Stimulated activated CD4-positive, alpha-beta T cell treated with anti-CD3 and anti-CD28 coated beads, TNF-alpha, amount 100 ng/mL, for 48 hours (primary cell): Measurements from ENCODE around the gene GABARAPL1.
"Not testable (repeated sequence)": the region's sequence is repeated elsewhere in the genome, so short reads cannot be mapped to it uniquely, and the experiment has no call there.

Experiments
- DNase-seq, 3 donors: peaks; one replicate each; pipeline ENCODE4 v3.0.0-alpha.2; 2020; ENCODE audit warnings: low read depth in 3 of 3

Gene GABARAPL1

DNA sequence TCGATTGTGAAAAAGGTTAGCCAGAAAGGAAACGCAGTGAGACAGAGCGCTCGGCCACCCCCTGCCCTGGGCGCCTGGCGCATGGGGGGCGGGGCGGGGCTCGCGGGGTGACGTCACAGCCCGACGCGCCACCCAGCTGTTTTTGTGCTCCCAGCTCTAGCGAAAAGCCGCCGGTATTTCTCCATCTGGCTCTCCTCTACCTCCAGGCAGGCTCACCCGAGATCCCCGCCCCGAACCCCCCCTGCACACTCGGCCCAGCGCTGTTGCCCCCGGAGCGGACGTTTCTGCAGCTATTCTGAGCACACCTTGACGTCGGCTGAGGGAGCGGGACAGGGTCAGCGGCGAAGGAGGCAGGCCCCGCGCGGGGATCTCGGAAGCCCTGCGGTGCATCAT lies at the start of gene GABARAPL1:
TSS of gene GABARAPL1 (plus strand) at position 139 of the 393 bp plus-strand sequence. CDS start at position 392, 253 bp downstream.
- peak; percentile 41 to 72 (median 44) for DNase-seq

DNA sequence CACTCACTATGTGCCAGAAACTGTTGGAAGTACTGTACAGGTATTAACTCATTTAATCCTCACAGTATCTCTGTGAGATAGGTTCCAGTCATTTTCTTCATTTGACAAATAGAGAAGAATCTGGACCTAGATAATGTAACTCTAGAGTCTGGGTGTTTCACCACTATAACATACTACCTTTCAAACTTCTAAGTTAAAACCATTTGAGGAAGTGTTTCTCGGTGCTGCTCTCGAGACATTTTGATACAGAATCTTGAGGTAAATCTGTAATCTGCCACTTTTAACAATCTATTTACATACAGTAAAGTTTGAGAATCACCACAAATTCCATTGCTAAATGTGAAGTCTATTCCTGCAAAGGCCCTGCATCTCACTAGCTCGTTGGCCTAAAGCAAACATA lies 49.6 kb upstream of the GABARAPL1 start:
- DNase-seq: no peak

DNA sequence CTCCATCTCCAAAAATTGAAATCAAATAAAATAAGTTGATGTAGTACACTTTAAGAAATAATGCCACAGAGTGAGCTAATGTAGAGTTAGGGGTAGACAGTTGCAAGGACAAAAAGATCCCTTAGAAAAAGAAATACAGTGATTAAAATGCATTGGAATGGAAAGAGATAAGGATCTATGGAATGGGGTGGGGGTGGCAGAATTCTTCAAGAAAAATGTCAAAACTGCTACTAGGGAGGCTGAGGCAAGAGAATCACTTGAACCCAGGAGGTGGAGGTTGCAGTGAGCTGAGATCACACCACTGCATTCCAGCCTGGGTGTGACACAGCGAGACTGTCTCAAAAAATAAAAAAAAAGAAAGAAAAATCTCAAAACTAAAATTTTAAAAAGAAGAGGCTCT lies 47.3 kb upstream of the GABARAPL1 start:
- DNase-seq: no peak

DNA sequence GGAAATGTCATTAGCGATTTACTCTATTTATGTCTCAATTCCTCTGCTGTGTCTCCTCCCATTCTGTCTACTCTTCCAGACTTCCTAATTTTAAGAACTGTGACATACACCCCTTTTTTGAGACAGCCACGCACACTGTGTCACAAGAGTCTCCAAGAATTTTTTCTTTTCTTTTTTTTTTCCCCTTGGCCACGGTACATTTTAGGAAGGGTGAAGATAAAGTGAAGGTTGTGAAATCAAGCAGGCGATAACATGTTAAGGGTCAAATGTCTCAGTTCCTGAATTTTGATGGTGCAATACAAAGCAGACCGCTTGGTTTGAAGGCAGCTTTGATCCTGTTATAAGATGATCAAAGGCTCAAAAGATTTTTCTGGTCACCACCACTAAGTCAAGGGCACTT lies 45.1 kb upstream of the GABARAPL1 start:
- DNase-seq: no peak

DNA sequence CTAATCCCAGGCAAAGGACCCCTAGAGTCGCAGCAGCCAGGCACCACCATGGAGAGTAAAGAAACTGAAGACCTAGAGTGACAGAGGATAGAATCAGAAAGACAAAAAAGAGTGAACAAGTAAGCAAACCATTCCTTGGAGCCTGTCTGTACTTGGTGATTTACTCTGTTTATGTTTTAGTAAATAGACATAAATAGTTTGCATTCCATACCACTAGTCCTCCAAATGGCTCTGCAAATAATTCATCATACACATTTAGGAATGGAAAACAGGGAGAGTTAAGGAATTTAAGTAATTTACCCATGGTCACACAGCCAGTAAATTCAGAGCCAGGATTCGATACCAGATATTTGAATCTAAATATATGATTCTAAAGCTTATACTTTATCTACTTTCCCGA lies 43.6 kb upstream of the GABARAPL1 start:
- no peak for DNase-seq

DNA sequence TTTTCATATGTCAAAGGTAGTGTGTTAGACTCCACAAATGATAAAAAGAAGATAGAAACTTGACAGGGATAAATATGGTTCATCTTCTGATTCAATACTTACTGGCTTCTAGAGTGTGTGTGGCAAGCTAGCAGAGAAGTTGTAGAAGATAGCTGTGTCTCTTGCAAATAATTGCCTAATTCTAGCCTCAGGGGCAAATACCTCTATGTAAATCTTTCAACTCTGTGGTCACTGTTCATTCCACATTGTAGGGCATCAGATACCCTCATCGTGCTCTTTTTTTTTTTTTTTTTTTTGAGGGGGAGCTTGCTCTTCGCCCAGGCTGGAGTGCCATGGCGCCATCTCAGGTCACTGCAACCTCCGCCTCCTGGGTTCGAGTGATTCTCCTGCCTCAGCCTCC lies 42.5 kb upstream of the GABARAPL1 start:
- DNase-seq: no peak

DNA sequence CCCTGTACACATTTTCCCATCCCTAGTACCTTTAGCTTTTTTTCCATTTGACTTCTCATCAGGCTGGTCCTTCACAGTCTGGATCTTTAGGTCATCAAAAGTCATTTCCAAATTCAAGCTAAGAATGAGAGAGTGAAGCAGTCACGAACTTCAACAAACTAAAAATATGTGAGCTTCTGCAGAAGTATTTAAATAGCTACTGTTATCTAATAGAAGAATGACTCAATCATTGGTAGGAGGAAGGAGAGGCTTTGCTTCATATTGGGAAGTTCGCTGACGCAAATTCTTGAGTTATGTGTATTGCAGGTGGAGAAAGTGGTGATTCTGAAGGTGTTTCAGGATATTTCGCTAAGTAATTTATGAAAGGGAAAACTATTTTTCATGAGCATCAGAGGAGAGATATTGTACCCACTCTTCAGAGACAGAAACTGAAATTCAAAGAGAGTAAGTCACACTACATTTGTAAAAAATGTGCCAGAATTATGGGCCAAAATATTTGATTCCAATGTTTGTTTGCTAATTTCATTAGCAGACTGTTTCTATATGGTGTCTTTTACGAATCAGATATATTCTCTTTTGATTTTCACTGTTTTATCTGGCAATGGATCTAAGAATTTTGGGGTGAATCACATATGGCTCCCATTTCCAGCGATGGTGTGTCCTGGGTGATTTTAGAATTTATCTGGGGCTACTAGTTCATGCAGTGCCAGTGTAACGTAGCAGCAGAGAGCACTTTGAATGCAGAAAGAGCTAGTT lies 40.5 kb upstream of the GABARAPL1 start, which contains the start of gene OLR1:
TSS of gene OLR1 (minus strand) at position 160 of the 756 bp plus-strand sequence. CDS start at position 105, 55 bp downstream.
- no peak for DNase-seq

DNA sequence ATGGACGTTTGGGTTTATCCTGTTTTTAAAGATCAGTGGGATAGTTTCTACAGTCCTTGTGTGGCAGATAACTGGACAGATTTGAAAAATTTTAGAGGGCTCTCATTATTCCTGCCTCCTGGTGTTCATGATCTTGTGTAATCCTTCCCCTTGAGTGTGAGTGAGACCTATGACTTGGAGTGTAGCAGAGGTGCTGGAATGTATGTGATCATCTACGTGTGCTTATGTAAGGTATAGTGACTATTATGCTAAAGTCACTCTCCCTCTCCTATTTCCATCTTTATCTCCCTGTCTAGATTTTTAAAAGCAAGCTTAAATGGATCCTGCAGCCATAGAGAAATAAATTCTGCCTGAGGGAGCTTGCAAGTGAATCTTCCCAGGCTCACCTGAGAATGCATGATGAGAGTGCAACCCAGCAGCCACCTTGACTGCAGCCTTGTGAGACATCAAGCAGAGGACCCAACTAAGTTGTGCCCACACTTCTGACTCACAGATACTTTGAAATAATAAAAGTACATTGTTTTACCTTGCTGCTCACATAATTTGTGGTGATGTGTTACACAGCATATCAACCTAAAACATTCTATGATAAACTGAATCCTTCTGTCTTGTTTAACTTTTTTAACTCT lies 37.6 kb upstream of the GABARAPL1 start:
- no peak for DNase-seq

DNA sequence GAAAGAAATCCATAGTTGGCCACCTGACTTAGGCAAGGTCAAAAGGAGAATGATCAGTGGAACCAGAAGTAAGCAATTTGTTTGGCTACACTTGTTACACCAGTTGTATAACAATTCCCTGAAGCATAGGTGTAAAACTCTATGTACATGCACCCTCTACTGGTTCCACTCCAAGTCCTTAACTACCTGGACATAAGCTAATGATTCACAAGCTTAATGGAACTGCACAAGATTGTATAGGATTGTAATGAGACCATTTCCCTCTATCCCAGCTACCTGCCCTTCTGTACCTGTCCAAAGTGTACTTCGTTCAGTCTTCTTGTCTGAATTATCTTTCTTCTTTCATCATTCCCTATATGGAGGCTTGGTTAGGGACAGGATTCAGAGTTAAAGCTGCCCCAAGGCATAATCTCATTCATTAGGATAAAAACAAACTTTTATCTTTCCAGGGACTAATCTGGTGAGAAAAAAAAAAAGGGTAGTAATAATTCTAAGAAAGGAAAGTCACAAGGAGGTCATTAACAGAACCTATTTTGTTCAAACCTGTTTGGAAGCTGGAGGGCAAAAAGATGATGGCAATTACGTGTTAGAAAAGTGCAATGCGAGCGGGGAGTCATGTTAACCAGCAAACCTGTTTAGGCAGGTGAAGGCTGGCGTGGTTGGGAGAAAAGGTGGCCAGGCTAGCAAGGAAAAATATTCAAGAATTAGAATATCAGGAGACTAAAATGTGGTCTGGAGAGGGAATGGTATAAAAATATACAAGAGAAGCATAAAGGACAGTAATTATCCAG lies 36.6 kb upstream of the GABARAPL1 start:
- DNase-seq: no peak

DNA sequence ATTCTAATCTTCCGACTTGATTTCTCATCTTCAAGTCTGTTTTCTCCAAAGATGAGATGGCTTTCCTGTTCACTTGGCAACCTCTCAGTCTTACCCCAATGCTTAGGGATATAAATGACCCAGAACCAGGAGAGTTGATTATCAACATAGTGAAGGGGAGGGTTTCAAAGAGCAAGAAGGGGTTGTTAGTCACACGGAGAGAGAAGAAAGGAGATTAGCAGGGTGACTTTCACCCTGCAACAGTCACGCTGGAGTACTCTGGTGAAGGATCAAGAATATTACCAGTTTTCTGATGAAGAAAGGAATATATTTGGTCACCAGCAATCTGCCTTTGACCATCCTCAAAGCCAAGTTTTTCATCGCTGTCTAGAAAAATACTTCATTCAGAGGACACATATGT lies 33.9 kb upstream of the GABARAPL1 start, which contains the start of gene TMEM52B:
TSS of gene TMEM52B (plus strand) at position 212 of the 400 bp plus-strand sequence. CDS start 543 bp downstream, outside the sequence.
- DNase-seq: no peak

DNA sequence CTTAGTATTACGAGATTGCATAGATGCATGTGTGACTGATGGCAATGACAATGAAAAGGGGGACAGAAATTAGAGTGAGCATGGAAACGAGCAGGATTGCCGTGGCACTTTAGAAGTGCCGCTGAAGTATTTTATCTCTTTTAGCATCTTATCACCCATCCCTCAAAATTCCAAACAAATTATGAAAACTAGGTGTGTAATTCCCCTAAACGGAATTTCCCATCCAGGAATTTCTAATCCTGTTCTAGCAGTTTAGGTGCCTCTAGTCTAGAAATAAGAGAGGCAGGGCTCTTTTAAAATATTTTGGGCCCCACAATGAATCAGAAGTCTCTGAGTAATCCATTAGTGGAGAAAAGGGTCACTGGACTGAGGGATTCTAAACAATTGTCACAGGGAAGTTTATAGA lies 32.9 kb upstream of the GABARAPL1 start:
- no peak for DNase-seq

DNA sequence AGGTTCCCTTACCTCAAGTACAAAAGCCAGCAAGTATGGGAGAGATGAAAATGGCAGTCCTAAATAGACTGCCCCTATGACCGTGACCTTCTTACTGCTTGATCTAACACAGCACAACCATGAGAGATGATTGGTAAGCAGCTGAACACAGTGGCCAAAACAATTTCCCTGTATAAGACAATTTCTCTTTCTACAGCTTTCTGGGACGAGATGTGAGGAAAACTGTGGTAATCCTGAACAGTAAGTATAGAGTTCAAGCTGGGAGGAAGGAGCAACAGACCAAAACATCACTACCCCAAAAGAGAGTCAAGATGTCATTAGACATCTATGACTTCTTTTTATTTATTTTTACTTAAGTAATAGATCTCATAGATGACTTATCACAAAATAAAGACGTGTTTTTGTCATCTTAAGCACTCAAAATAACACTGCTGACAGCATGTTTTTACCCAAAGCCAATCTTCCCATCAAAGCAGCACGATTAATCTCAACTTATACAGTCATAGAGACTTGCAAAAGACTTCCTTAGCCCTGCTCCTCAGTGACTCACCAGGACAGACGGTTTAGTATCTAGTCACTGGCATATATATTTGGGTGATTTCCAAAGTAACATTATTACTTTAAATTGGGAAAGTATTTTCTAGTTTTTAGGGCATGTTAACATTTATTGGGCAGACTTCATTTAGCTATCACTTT lies 30.2 kb upstream of the GABARAPL1 start:
- no peak for DNase-seq

DNA sequence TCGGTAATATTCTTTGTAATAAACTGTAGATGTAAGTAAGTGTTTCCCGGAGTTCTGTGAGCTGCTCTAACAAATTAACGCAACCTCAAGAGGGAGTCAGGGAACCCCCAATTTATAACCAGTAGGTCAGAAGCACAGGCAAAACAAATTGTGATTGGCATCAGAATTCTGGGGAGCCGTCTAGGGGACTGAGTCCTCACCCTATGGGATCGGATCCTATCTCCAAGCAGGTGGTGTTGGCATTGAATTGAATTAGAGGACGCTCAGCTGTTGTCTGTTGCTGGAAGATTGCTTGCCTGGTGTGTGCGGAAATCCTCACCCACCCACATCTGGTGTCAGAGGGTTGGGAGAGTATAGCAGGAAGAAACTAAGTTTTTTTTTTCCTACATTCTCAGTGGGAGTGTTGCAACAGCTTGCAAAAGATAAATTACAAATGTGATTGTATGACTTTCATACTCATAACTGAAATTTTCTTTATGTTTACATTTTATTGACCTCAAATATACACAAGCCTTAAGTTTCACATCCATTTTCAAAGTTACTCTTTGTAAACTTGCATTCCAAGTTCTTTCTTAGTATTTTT lies 28.3 kb upstream of the GABARAPL1 start:
- DNase-seq: no peak

DNA sequence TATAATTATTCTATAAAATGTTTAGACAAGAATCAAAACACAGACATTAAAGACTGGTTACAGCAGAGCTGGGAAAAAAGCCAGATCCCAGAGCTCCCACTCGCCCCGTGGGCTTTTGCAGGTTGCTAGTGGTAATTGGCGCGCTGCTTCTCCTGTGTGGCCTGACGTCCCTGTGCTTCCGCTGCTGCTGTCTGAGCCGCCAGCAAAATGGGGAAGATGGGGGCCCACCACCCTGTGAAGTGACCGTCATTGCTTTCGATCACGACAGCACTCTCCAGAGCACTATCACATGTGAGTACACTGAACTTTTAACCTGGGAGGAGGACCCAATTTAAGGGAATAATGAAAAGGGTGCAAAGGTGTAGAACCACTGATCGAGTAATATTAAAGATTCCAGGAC lies 26.4 kb upstream of the GABARAPL1 start:
- no peak for DNase-seq

DNA sequence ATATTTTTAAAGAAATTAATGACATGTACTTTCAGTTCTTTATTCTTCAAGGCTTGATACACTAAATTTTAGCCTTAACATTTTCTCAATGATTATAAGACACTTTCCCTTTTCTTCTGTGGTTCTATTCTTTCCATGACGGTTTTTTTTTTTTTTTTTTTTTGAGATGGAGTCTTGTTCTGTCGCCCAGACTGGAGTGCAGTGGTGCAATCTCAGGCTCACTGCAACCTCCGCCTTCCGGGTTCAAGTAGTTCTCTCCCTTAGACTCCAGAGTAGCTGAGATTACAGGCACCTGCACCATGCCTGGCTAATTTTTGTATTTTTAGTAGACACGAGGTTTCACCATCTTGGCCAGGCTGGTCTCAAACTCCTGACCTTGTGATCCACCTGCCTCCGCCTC lies 25.7 kb upstream of the GABARAPL1 start:
- DNase-seq: not testable (repeated sequence)

DNA sequence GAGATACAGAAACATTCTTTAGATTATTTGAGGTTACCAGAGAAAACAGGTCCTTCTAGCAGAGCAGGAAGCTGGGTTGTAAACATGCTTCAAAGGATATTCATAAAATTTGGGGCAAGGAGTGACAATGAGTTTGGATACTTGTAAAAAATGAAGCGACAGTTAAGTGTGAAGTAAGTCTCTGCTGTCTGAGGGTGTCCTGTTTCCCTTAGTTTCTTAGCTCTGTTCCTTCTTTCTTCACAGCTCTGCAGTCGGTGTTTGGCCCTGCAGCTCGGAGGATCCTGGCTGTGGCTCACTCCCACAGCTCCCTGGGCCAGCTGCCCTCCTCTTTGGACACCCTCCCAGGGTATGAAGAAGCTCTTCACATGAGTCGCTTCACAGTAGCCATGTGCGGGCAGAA lies 23.0 kb upstream of the GABARAPL1 start:
- no peak for DNase-seq

DNA sequence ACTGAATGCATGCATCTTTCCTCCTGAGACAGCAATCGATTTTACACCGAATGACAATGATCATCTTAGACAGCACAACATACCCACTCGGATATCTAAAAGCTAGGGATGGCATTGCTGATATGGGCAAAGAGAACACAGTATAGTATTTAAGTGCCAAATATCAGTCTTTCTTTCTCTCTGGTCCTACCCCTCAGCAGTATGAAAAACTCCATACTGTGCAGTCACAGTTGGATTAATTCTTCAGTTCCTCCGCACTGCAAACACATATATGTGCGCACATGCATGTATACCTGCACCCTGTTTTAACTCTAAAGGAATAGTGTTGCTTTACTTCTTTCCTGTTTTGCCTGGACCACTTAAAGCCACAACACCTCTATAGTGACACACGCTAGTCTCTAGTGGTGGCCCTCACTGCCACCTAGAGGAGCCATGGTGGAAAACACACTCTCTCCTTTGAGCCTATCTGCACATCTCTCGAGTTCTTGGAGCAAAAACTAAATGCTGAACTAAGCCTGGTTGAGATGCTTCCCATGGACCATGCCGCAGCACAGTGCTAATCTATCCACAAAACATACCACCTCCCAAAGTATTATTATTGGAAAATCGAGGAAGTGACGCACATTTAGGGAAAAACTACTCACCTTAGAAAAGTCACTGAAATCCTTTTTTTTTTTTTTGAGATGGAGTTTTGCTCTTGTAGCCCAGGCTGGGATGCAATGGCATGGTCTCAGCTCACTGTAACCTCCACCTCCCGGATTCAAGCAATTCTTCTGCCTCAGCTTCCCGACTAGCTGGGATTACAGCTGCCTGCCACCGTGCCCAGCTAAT lies 21.9 kb upstream of the GABARAPL1 start:
- DNase-seq: peak in 2 of 3 donors; percentile 6 to 17

DNA sequence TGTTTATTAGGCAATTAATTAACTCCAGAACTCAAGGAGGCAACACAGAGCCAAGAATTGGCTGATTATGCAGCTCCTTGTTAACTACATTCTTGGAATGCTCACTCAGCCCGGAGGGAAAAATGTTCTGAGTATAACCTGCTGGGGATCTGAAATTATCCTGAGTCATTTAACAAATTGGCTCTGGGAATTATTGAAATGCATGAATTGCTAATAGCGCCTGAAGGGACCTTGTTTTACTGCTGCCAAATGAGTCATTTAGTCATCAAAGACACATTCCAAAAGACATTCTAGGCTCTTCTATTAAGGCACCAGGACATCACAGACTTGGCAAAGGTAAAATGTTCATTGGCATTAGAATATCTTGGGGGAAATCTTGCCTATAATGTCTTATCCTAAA lies 20.8 kb upstream of the GABARAPL1 start:
- DNase-seq: no peak

DNA sequence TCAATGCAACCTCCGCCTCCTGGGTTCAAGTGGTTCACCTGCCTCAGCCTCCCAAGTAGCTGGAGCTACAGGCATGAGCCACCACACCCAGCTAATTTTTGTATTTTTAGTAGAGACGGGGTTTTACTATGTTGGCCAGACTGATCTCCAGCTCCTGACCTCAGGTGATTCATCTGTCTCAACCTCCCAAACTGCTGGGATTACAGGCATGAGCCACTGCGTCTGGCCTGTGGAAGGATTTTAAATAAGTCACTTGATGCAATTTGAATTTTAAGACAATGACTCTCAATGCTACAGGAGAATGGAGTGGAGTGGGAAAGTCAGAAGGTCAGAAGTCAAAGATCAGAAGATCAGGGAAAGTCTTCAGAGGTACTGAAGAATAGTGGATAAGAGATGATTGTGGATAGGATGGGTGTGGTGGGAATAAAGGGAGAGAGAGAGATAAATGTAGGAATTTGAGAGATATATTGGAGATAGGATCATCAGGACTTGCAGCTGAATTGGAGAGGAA lies 18.5 kb upstream of the GABARAPL1 start:
- DNase-seq: no peak

DNA sequence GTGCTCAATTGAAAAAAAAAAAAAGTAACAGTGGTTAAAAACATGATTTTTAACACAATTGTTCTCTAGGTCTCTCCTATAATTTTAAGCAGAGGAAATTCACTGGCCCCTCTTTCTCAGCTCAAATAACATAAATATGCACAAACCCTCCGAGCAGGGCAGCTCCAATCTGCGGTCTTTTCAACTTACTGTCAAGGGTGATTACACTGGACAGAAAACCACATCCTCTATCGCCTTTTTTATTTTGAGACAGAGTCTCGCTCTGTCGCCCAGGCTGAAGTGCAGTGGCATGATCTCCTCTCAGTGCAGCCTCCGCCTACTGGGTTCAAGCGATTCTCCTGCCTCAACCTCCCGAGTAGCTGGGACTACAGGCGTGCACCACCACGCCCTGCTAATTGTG lies 16.5 kb upstream of the GABARAPL1 start:
- no peak for DNase-seq
